Sigmoid colon (tissue), 7 donors: ENCODE measurements around the gene ZNF579. TPM values are rescaled to one million over a fixed set of nuclear protein-coding genes. Genes with fewer than 3 reads are reported as not detected.

ENCODE experiments used
- DNase-seq: peaks from one replicate; pipeline ENCODE4 v3.0.0-alpha.2; 2019
- H3K27ac ChIP-seq, 4 donors: fragments of 200-600 bp; sonication (generic); one replicate each; pipeline ENCODE4 v1.5.1; 2016 to 2019; ENCODE audit warnings: mild to moderate bottlenecking in 1 of 4
- H3K27me3 ChIP-seq, 3 donors: fragments of 200-600 bp; sonication (generic); one replicate each; pipeline ENCODE4 v1.5.1; 2019; ENCODE audit warnings: mild to moderate bottlenecking in 1 of 3
- H3K36me3 ChIP-seq, 4 donors: fragments of 200-600 bp; sonication (generic); one replicate each; pipeline ENCODE4 v1.5.1; 2016 to 2019
- H3K4me1 ChIP-seq, 4 donors: fragments of 200-600 bp; sonication (generic); one replicate each; pipeline ENCODE4 v1.5.1; 2017 to 2019
- H3K4me3 ChIP-seq, 4 donors: fragments of 200-600 bp; sonication (generic); one replicate each; pipeline ENCODE4 v1.5.1; 2017 to 2019; ENCODE audit warnings: mild to moderate bottlenecking in 2 of 4, moderate library complexity in 1 of 4
- H3K9me3 ChIP-seq, 4 donors: fragments of 200-600 bp in 3 of 4; sonication (generic) in 3 of 4; one replicate each; pipeline versions ENCODE4 v1.5.1 to v1.6.1; 2013 to 2019
- CTCF ChIP-seq, 4 experiments: fragments of 450-650 bp in 3 of 4; fragments of 200-600 bp in 1 of 4; IDR thresholded peaks; one replicate each; pipeline ENCODE4 v1.5.1; 2016 to 2019; ENCODE audit warnings: antibody characterized with exemption in 4 of 4, mild to moderate bottlenecking in 3 of 4, moderate library complexity in 2 of 4
- EP300 ChIP-seq, 4 donors: sonication (generic); formaldehyde crosslinking; IDR thresholded peaks; one replicate each; pipeline ENCODE4 v1.6.1; 2017; ENCODE audit warnings: antibody characterized with exemption in 4 of 4
- POLR2A ChIP-seq, 2 donors: fragments of 450-650 bp; IDR thresholded peaks; one replicate each; pipeline ENCODE4 v1.6.1; 2016; ENCODE audit warnings: antibody characterized with exemption in 2 of 2, mild to moderate bottlenecking in 2 of 2, moderate library complexity in 2 of 2
- POLR2AphosphoS5 ChIP-seq, 4 donors: sonication (generic); formaldehyde crosslinking; IDR thresholded peaks; one replicate each; pipeline ENCODE4 v1.6.1; 2017; ENCODE audit warnings: antibody characterized with exemption in 4 of 4
- WGBS, 2 donors: extraction: QIAGEN DNeasy Blood & Tissue Kit; methylation state at CpG; one replicate each; pipeline ENCODE4 v1.1.7; 2013; 5-methylcytosine and 5-hydroxymethylcytosine counted together
- intact Hi-C: fragments of 100-400 bp; cut with DNase I; formaldehyde crosslinking; loops from one replicate; pipeline ENCODE4 v1.15.1; 2023
- polyA plus RNA-seq, 3 donors: library from polyadenylated mRNA; stranded (reverse); fragments of 200-250 nt; gene quantifications; one replicate each; pipeline ENCODE4 v1.2.3, GENCODE V29; 2013
- total RNA-seq, 4 donors: library from RNA; depleted of rRNA; stranded (reverse); fragments of >200 nt; gene quantifications; one replicate each; pipeline ENCODE4 v1.1.0, GENCODE V29; 2016
- donor health status: healthy with polysubstance abuse.
- donor health status: Bipolar disorder and iron deficiency.
- donor health status: healthy.

The ZNF579 gene
- total and polyA plus RNA-seq, 7 donors: 0.69 to 4.0 (median 2.0) TPM

- intact Hi-C loops: no loop called here
- Histone ChIP-seq H3K36me3 (no peaks in the 10 kb centered on the region), H3K4me3 (no peak overlapping the region), H3K27me3 (peaks cover 0 to 24% (median 0%) of the 10 kb centered on the region in 3 donors), H3K9me3 (no peaks in the 10 kb centered on the region), H3K4me1 (no peaks in the 10 kb centered on the region), H3K27ac (peak overlapping the region in 1 of 4 donors; percentile 46)
- WGBS, 2 donors: 88 to 89% methylated on average over 33 of the region's 33 CpGs
- no peak for DNase-seq
- TF ChIP-seq EP300 (IDR thresholded peaks at IDR 0.05): no peak
- TF ChIP-seq CTCF (IDR thresholded peaks at IDR 0.05): no peak
- TF ChIP-seq POLR2A (IDR thresholded peaks at IDR 0.05): no peak
- no peak for TF ChIP-seq POLR2AphosphoS5 (IDR thresholded peaks at IDR 0.05)
Measured at GRCh38 chr19:55539090-55539984, 41.3 kb downstream of the ZNF579 start.

GRCh38 chr19:55538132-55538531 lies 42.5 kb downstream of the ZNF579 start:
- H3K4me3 ChIP-seq: no peak overlapping the region
- no peaks in the 10 kb centered on the region for H3K4me1 ChIP-seq
- WGBS, 2 donors: 91% methylated on average over 5 of the region's 5 CpGs
- H3K27ac ChIP-seq: no peak overlapping the region
- H3K36me3 ChIP-seq: no peaks in the 10 kb centered on the region
- TF ChIP-seq EP300 (IDR thresholded peaks at IDR 0.05) (no peak), POLR2AphosphoS5 (IDR thresholded peaks at IDR 0.05) (no peak), POLR2A (IDR thresholded peaks at IDR 0.05) (no peak), CTCF (IDR thresholded peaks at IDR 0.05) (no peak)
- intact Hi-C loops: no loop called here
- H3K27me3 ChIP-seq: peaks cover 0 to 24% (median 0%) of the 10 kb centered on the region in 3 donors
- no peak for DNase-seq
- no peaks in the 10 kb centered on the region for H3K9me3 ChIP-seq

DNA sequence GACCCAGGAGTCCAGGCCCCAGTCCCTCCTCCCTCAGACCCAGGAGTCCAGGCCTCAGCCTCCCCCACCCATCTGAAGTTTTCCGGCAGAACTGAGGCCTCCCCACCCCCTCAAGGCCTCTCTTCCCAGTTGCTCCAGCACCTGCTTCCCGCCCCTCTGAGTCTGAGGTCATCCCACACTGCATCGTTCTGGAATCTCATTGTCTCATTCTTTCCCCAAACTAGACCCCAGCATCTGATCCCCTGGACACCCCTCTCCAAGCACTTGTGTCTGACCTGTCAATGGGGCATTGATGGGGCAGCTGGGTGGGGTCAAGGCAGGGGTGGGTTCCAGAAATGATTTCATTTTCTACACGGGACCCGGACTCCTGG lies 42.9 kb downstream of the ZNF579 start:
- WGBS, 2 donors: 65 to 73% methylated on average over 5 of the region's 5 CpGs
- H3K36me3 ChIP-seq: no peaks in the 10 kb centered on the region
- intact Hi-C loops: no loop called here
- no peak for DNase-seq
- H3K4me3 ChIP-seq: no peak overlapping the region
- H3K27me3 ChIP-seq: peaks cover 0 to 24% (median 0%) of the 10 kb centered on the region in 3 donors
- TF ChIP-seq CTCF (IDR thresholded peaks at IDR 0.05) (no peak), POLR2A (IDR thresholded peaks at IDR 0.05) (no peak), EP300 (IDR thresholded peaks at IDR 0.05) (no peak), POLR2AphosphoS5 (IDR thresholded peaks at IDR 0.05) (no peak)
- H3K27ac ChIP-seq: no peak overlapping the region
- H3K4me1 ChIP-seq: no peaks in the 10 kb centered on the region
- no peaks in the 10 kb centered on the region for H3K9me3 ChIP-seq

DNA sequence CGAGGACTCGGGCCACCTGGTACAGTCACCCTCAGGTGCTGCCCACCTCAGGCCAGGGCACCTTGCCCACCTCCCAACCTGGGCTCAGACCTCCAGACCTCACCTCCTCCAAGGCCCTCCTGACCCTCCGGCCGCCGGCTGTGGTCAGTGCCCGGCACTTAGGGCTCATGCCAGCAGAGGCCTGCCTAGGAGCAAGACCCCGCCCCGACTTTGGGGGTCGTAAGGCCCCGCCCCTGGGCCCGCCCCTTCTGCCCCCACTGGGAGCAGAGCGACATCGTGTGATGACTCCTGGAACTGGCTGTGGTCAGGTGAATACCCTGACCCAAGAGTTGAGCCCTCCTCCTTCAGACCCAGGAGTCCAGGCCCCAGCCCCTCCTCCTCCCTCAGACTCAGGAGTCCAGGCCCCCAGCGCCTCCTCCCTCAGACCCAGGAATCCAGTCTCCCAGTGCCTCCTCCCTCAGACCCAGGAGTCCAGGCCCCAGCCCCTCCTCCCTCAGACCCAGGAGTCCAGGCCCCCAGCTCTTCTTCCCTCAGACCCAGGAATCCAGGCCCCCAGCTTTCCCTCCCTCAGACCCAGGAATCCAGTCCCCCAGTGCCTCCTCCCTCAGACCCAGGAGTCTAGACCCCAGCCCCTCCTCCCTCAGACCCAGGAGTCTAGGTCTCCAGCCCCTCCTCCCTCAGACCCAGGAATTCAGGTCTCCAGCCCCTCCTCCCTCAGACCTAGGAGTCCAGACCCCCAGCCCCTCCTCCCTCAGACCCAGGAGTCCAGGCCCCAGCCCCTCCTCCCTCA lies 43.5 kb downstream of the ZNF579 start, which contains the start of gene SBK2:
Gene SBK2, minus strand, starts transcription at position 183 of the 790 bp plus-strand sequence. CDS start 839 bp downstream, outside the sequence.
- no peak for TF ChIP-seq CTCF (IDR thresholded peaks at IDR 0.05)
- TF ChIP-seq EP300 (IDR thresholded peaks at IDR 0.05): no peak
- no peak for TF ChIP-seq POLR2AphosphoS5 (IDR thresholded peaks at IDR 0.05)
- TF ChIP-seq POLR2A (IDR thresholded peaks at IDR 0.05): no peak
- intact Hi-C loops: no loop called here
- no peak for DNase-seq
- Histone ChIP-seq H3K9me3 (no peaks in the 10 kb centered on the region), H3K27me3 (peaks cover 0 to 24% (median 0%) of the 10 kb centered on the region in 3 donors), H3K36me3 (no peaks in the 10 kb centered on the region), H3K4me3 (no peak within 1 kb of the TSS), H3K27ac (no peak within 1 kb of the TSS), H3K4me1 (no peaks in the 10 kb centered on the region)
- WGBS, 2 donors: 47 to 49% methylated on average over 14 of the region's 14 CpGs
